Measurements from ENCODE around the gene SNAI1.
"Not testable (repeated sequence)": the region's sequence is repeated elsewhere in the genome, so short reads cannot be mapped to it uniquely, and the experiment has no call there.

- not testable (repeated sequence) for TF ChIP-seq POLR2A, CTCF (IDR thresholded peaks at IDR 0.05)
Observed at GRCh38 chr20:49998478-49999188, 15.9 kb downstream of the SNAI1 start.
